ENCODE data around the gene TP73.

The TP73 gene

GRCh38 chr1:3656450-3657095, 4.3 kb downstream of the TP73 start:
- DNase-seq, result no peak

GRCh38 chr1:3657096-3657475, 4.8 kb downstream of the TP73 start:
- DNase-seq, result no peak

DNA sequence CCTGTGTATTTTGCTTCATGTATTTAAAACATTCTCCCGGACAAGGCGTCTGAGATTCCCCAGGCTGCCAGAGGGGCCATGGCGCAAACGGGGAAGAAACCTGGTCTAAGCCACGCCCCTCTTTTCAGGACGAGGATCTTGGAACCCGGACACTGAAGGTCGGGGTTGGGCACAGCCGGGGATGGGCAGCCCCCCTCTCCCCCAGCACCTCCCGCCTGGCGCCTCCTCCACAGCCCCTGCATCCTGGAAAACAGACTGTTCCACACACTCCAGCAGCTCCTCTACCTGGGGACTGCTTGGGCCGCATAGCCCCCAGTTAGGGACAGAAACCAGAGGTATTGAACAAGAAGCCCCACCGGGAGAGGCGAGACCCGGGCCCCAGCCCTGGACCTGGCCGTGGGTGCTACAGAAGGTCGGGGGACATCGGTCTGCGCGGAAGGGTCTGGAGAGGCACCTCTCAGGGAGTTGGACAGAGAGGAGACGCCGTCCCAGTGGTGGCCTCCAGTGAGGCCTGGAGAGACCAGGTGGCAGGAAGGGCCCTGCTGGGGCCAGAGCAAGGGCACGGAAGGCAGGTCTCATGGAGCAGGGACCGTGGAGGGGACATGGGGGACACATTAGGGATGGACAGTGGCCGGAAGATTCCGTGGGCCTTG, 5.4 kb downstream of the TP73 start:
- DNase-seq, result no peak

GRCh38 chr1:3658231-3658615, 5.9 kb downstream of the TP73 start:
- no peak for DNase-seq

DNA sequence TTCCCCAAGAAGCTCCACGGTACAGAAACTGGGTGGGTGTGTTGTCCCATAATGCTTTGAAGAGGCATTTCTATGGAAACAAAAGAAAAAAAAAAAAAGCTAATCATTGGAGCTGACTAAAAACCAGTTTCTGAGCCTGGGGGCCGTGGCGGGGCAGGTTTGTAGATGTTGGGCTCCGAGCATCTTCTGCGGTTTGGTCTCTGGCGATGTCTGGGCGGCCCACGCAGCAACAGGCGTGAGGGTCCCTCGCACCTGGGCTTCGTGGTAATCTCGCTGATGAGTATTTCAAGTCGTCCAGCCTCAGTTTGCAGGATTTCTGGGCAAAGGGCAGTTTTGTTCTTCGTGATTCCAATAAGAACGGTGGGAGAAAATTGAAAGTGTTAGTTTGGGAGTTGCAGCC, 6.8 kb downstream of the TP73 start:
- no peak for DNase-seq

- DNase-seq, result no peak
Measured at GRCh38 chr1:3660704-3661103, 8.4 kb downstream of the TP73 start.

DNA sequence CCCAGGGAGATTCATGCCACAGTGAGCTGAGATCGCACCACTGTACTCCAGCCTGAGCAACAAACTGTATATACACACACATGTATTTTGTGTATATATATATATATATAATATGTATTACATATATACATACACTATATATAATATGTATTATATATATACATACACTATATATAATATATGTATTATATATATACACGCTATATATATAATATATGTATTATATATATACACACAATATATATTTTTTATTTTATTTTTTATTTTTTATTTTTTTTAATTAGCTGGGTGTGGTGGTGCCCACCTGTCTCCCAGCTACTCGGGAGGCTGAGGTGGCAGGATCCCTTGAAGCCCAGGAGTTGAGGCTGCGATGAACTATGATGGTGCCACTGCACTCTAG, 9.3 kb downstream of the TP73 start:
- DNase-seq, result no peak

GRCh38 chr1:3662080-3662671, 9.9 kb downstream of the TP73 start:
- no peak for DNase-seq

- DNase-seq, result no peak
Measured at GRCh38 chr1:3663999-3664699, 11.8 kb downstream of the TP73 start.

- DNase-seq, result no peak
Measured at GRCh38 chr1:3664700-3665375, 12.5 kb downstream of the TP73 start.

- no peak for DNase-seq
Measured at GRCh38 chr1:3668148-3668547, 15.8 kb downstream of the TP73 start.

- no peak for DNase-seq
Measured at GRCh38 chr1:3668585-3669300, 16.4 kb downstream of the TP73 start.

DNA sequence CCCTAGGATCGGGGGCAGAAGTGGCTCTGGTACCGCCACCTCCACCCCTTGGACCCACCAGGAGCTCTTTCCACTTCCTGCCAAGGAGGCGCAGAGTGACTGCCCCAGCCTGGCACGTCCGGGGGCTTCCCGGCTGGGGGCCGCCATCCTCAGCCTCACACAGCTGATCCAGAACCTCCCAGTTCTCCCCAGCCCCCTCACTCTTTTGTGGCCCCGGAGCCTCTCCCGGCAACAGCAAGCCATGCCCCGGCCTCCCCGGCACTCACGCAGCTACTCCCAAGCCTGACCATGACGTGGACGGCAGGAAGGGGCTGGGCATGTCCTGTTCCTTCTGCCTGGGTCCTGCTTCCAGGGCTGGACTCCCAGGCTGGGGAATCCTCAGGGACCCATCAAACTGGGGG, 17.1 kb downstream of the TP73 start:
- DNase-seq, result no peak

GRCh38 chr1:3669971-3670431, 17.7 kb downstream of the TP73 start:
- no peak for DNase-seq

- no peak for DNase-seq
Measured at GRCh38 chr1:3670823-3671265, 18.5 kb downstream of the TP73 start.

- no peak for DNase-seq
Measured at GRCh38 chr1:3671371-3672180, 19.3 kb downstream of the TP73 start.

- no peak for DNase-seq
Measured at GRCh38 chr1:3672231-3672970, 20.1 kb downstream of the TP73 start.

- no peak for DNase-seq
Measured at GRCh38 chr1:3672971-3673361, 20.6 kb downstream of the TP73 start.

- DNase-seq, result no peak
Measured at GRCh38 chr1:3673381-3674099, 21.2 kb downstream of the TP73 start.
